Astrocyte of the spinal cord (primary cell): ENCODE measurements around the gene BTBD2.

Source experiments
- DNase-seq: peaks from one replicate; pipeline ENCODE4 v3.0.0; 2011; ENCODE audit warnings: low read depth, low spot score
- H3K4me3 ChIP-seq: 2 replicates; pipeline ENCODE4 v1.5.1; 2011; ENCODE audit warnings: low read depth, mild to moderate bottlenecking, low read length, moderate library complexity
- in situ Hi-C: cut with HindIII; loops from 2 replicates; pipeline ENCODE4 v1.10.0; 2017; ENCODE audit warnings: low sequenced_read_pairs
- TF ChIP-seq, protein P1 (sequence below): IDR thresholded peaks from 2 replicates; pipeline ENCODE4 v1.5.1; 2012; ENCODE audit warnings: low read depth, mild to moderate bottlenecking, low read length, inconsistent platforms

Gene BTBD2

GRCh38 chr19:1984357-1984756, 31.2 kb downstream of the BTBD2 start:
- in situ Hi-C loops: no loop called here
- TF ChIP-seq, protein P1, sequence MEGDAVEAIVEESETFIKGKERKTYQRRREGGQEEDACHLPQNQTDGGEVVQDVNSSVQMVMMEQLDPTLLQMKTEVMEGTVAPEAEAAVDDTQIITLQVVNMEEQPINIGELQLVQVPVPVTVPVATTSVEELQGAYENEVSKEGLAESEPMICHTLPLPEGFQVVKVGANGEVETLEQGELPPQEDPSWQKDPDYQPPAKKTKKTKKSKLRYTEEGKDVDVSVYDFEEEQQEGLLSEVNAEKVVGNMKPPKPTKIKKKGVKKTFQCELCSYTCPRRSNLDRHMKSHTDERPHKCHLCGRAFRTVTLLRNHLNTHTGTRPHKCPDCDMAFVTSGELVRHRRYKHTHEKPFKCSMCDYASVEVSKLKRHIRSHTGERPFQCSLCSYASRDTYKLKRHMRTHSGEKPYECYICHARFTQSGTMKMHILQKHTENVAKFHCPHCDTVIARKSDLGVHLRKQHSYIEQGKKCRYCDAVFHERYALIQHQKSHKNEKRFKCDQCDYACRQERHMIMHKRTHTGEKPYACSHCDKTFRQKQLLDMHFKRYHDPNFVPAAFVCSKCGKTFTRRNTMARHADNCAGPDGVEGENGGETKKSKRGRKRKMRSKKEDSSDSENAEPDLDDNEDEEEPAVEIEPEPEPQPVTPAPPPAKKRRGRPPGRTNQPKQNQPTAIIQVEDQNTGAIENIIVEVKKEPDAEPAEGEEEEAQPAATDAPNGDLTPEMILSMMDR: no peak
- DNase-seq: no peak
- no peak overlapping the region for H3K4me3 ChIP-seq

DNA sequence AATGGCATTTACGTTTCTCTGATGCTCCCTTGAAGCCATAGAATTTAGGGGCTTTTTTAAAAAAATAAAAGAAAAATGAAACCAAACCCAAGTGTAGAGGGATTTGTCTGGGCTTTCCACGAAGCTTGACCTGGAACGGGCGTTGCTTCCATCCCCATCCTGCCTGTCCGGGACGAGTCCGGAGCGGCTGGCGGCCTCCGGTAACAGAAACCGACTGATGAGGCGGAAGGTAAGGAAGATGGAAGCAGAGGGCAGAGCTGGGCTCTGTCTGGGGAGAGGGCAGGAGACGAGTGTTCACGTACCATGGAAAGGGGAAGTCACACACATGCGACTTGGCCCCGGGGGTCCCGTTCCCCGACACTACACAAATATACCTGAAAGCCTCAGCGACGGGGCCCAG, 34.3 kb downstream of the BTBD2 start:
- no peak overlapping the region for H3K4me3 ChIP-seq
- in situ Hi-C loops: no loop called here
- TF ChIP-seq, protein P1: no peak
- DNase-seq: no peak

GRCh38 chr19:1980809-1981181, 34.7 kb downstream of the BTBD2 start:
- no peak overlapping the region for H3K4me3 ChIP-seq
- in situ Hi-C loops: no loop called here
- DNase-seq: no peak

DNA sequence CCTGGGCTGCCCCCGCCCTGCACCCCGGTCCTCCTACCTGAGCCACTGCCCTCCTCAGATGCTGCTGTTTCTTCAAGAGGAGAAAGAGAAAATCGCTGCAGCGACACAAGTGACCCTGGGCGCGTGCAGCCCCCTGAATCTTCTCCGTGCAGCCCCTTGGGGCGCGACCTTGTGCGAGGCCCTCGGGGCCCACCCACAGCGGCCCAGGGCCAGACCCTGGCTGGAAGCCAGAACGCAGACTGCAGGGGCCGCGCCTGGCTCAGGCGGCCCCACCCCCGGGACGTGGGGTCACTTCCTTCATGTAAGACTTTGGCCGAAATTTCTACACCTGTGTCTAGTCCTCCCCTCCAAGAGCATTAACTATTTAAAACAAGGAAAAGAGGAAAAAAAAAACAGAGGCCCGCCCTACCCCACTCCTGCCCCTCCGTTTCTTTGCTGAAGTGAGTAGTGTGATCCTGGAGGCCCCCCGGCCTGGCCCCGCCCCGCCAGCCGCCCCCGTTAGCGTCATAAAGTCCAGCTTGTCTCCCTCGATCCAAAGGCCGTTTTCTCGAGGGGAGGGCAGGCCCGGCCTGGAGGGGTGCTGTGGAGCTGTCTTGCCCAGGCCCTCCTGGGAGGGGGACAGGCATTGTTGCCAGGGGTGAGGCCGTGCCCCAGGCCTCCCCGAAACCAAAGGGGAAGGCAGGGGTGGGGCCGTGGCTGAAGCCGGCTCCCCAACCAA, 35.3 kb downstream of the BTBD2 start:
- TF ChIP-seq, protein P1: no peak
- in situ Hi-C loops: no loop called here
- DNase-seq: no peak
- no peak overlapping the region for H3K4me3 ChIP-seq

More at GRCh38 chr19:1980809-1981181, 34.7 kb downstream of the BTBD2 start:
- TF ChIP-seq, protein P1: no peak

- no peak overlapping the region for H3K4me3 ChIP-seq
- DNase-seq: no peak
- in situ Hi-C loops: no loop called here
- TF ChIP-seq, protein P1: no peak
Observed at GRCh38 chr19:1979642-1980041, 35.9 kb downstream of the BTBD2 start.

- no peak for DNase-seq
- TF ChIP-seq, protein P1: no peak
- in situ Hi-C loops: no loop called here
- H3K4me3 ChIP-seq: no peak overlapping the region
Observed at GRCh38 chr19:1979017-1979416, 36.5 kb downstream of the BTBD2 start.
